UCSD-AML1 (cell line): ENCODE measurements around the gene DYNLL1.

Experiments used
- DNase-seq: peaks from one replicate; lab custom pipeline; 2025; ENCODE audit not compliant: unreplicated experiment; lab: John Stamatoyannopoulos, UW

Gene DYNLL1

GRCh38 chr12:120546050-120546386 lies 50.1 kb downstream of the DYNLL1 start:
- DNase-seq = no peak
